ENCODE measurements around the gene ZNF48.
A peak's percentile ranks its signal among the peaks of the same experiment; 100 is the strongest.

The ZNF48 gene

DNA sequence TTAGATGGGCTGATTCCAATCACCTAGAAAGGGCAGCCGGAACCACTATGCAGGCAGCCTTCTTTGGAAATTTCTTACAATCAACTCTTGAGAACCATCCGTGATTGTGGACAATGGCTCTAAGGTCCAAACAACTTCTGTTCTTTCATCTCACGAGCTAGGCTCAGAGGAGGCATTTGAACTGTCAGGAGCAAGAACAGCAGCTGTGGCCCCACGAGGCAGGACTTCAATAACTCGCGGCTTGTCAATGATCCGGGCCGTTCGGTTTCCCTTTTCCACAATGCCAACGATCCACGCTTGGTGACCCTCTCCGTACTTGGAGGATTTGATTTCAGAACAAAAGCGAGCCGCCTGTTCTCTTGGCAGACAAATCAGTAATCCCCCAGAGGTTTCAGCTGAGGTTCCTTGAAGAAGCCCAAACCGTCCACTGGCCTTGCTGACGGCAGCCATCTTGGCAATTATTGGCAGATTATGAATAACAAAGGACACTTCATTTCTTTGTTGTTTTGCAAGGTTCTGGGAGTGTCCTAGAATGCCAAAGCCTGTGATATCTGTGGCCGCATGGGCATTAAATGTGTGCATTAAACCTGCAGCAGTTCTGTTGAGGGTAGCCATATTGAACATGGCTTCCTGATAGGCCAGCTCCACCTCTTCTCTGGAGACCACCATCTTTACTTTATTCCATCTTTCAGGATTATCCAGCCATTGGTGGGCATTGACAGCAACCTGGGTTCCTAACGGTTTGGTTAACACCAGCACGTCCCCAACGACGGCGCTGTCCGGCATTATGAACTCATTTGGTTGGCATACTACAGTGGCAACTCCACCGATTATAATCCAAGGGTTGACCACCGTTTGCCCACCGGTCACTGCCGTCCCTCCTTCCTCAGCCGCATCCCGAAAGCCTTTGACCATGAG lies 49.3 kb downstream of the ZNF48 start:
- DNase-seq (no peak), ATAC-seq (no peak)

GRCh38 chr16:30445149-30445407 lies 49.9 kb downstream of the ZNF48 start:
- ATAC-seq (peak; percentile 24), DNase-seq (no peak)

GRCh38 chr16:30445408-30446202 lies 50.4 kb downstream of the ZNF48 start, which contains the start of gene SEPHS2:
Gene SEPHS2, minus strand, starts transcription at chr16:30445874. Its CDS starts 147 bp downstream, at chr16:30445727.
- DNase-seq (peak; percentile 96), ATAC-seq (peak; percentile 95)

DNA sequence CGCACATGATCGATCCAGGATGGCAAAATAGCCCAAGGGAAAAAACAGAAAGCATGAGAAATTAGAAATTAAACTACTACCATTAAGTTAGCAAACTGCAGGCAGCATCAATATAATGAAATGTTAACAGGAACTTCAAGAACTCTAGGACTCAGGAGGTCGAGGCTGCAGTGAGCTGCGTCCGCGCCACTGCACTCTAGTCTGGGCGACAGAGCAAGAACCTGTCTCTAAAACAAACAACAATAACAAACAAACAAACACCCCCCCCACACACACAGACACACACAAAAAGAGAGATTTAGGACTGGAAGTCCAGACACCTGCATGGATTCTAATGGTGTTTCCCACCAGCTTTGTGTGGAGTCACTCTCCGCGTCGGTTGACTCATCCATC lies 51.0 kb downstream of the ZNF48 start:
- no peak for DNase-seq
- no peak for ATAC-seq

DNA sequence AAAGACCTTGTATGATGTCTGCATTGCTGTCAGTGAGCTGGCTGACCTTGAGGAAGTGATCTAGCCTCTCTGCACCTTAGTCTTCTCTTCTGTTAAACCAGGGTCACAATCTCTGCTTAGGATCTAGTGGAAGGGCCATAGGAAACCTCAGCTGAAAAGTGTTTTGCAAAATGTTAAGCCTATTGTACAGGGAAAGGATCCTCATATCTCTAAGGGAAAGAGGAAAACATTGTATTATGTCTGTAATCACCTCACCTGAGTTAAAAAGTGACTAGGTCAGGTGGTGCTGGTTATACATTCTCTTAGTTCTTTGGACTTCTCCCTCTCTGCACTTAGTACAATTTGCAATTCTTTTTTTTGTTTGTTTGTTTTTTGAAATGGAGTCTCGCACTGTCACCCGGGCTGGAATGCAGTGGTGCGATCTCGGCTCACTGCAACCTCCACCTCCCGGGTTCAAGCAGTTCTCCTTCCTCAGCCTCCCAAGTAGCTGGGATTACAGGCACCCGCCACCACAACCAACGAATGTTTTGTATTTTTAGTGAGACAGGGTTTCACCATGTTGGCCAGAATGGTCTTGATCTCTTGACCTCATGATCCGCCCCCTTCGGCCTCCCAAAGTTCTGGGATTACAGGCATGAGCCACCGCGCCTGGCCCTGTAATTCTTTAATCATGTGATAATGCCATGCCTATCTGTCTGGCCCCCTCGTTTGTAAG lies 52.4 kb downstream of the ZNF48 start:
- ATAC-seq (no peak), DNase-seq (no peak)

- DNase-seq (no peak), ATAC-seq (no peak)
Observed at GRCh38 chr16:30449116-30449435, 53.9 kb downstream of the ZNF48 start.

Data from stimulated activated naive CD8-positive, alpha-beta T cell treated with anti-CD3 and anti-CD28 coated beads, Interleukin-15, Interleukin-2, amounts not matched to agents 100 U/mL and 50 U/mL, for 24 hours (primary cell).